ENCODE data around the gene OSBPL6.
A peak's percentile ranks its signal among the peaks of the same experiment; 100 is the strongest.

DNA sequence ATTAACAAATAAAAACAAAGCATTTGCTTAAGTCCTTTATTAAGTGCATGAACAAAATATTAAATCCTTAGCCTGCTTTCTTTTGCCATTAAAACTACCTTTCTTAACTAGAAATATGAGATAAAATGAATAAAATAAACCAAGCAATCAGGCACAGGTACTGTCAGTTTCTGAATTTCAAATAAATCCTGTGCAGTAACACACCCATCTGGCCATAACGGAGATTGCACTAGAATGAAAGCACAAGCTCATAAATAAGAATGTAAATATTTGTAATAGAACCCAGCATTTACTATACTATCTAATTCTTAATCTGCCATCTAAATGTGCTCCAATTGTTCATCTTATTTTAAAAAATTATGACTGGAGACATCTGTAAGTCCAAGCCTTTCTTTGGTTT is 224.8 kb downstream of the OSBPL6 start:
- TF ChIP-seq, protein P1, sequence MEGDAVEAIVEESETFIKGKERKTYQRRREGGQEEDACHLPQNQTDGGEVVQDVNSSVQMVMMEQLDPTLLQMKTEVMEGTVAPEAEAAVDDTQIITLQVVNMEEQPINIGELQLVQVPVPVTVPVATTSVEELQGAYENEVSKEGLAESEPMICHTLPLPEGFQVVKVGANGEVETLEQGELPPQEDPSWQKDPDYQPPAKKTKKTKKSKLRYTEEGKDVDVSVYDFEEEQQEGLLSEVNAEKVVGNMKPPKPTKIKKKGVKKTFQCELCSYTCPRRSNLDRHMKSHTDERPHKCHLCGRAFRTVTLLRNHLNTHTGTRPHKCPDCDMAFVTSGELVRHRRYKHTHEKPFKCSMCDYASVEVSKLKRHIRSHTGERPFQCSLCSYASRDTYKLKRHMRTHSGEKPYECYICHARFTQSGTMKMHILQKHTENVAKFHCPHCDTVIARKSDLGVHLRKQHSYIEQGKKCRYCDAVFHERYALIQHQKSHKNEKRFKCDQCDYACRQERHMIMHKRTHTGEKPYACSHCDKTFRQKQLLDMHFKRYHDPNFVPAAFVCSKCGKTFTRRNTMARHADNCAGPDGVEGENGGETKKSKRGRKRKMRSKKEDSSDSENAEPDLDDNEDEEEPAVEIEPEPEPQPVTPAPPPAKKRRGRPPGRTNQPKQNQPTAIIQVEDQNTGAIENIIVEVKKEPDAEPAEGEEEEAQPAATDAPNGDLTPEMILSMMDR (IDR thresholded peaks at IDR 0.05; ENCODE audit: poor library complexity, severe bottlenecking), result peak; percentile 74
- TF ChIP-seq TAF1 (IDR thresholded peaks at IDR 0.05; ENCODE audit: low read depth), result no peak
- TF ChIP-seq EP300 (conservative IDR thresholded peaks at IDR 0.05; ENCODE audit: poor library complexity, severe bottlenecking), result no peak
- TF ChIP-seq MXI1 (conservative IDR thresholded peaks at IDR 0.05; ENCODE audit: poor library complexity, severe bottlenecking), result no peak
- TF ChIP-seq EZH2 (IDR thresholded peaks at IDR 0.05; ENCODE audit: borderline replicate concordance, insufficient read depth, low read length, poor library complexity, severe bottlenecking), result no peak
- peak; percentile 79 for TF ChIP-seq RAD21 (conservative IDR thresholded peaks at IDR 0.05)
